Body of pancreas (tissue), 4 donors: ENCODE measurements around the gene CNDP2. TPM values are rescaled to one million over a fixed set of nuclear protein-coding genes. Genes with fewer than 3 reads are reported as not detected.

Source experiments
- ATAC-seq: fragments of 150-250 bp; one replicate; pipeline ENCODE4 v1.9.1; 2016
- DNase-seq, 4 donors: peaks; one replicate each; pipeline ENCODE4 v3.0.0-alpha.2; 2019
- H3K27ac ChIP-seq, 4 donors: fragments of 200-600 bp; sonication (generic); 1 replicate in 3 of 4; 2 replicates in 1 of 4; pipeline versions ENCODE4 v1.5.1 to v1.6.1; 2016 to 2019; ENCODE audit warnings: mild to moderate bottlenecking in 1 of 4, mixed read lengths in 1 of 4, moderate library complexity in 1 of 4
- H3K27me3 ChIP-seq, 2 donors: fragments of 200-600 bp; sonication (generic); one replicate each; pipeline ENCODE4 v1.6.0; 2016; ENCODE audit warnings: mild to moderate bottlenecking in 1 of 2
- H3K36me3 ChIP-seq, 2 donors: fragments of 200-600 bp; sonication (generic); replicated peaks in 1 of 2; 2 replicates each; pipeline ENCODE4 v1.5.1; 2016; ENCODE audit warnings: low read depth in 2 of 2; ENCODE audit not compliant: insufficient read depth in 1 of 2
- H3K4me1 ChIP-seq: fragments of 200-600 bp; sonication (generic); one replicate; pipeline ENCODE4 v1.6.0; 2016
- H3K4me3 ChIP-seq, 2 donors: fragments of 200-600 bp; sonication (generic); 1 replicate in 1 of 2; 2 replicates in 1 of 2; pipeline ENCODE4 v1.5.1; 2016 to 2019
- H3K9me3 ChIP-seq, 3 donors: fragments of 200-600 bp; sonication (generic); 1 replicate in 2 of 3; 2 replicates in 1 of 3; pipeline ENCODE4 v1.5.1; 2016
- CTCF ChIP-seq, 7 experiments: fragments of 450-650 bp in 4 of 7; fragments of 200-600 bp in 3 of 7; sonication (generic) in 3 of 7; IDR thresholded peaks; one replicate each; pipeline ENCODE4 v1.5.1; 2016 to 2019; ENCODE audit warnings: antibody characterized with exemption in 7 of 7
- POLR2A ChIP-seq, 3 donors: fragments of 450-650 bp; IDR thresholded peaks; one replicate each; pipeline ENCODE4 v1.6.1; 2016; ENCODE audit warnings: antibody characterized with exemption in 3 of 3, mild to moderate bottlenecking in 2 of 3
- WGBS, 2 donors: methylation state at CpG; one replicate each; pipeline ENCODE4 v1.1.5; 2017; 5-methylcytosine and 5-hydroxymethylcytosine counted together
- intact Hi-C: fragments of 100-400 bp; cut with DNase I; formaldehyde crosslinking; loops from one replicate; pipeline ENCODE4 v1.15.1; 2023
- total RNA-seq, 2 donors: library from RNA; depleted of rRNA; stranded (reverse); fragments of >200 nt; gene quantifications; one replicate each; pipeline ENCODE4 v1.1.0, GENCODE V29; 2016

Gene CNDP2
- total RNA-seq, 2 donors from 2014 or later: 83.0 to 145 TPM

- DNase-seq: no peak
- WGBS, 2 donors: 85 to 88% methylated on average over 9 to 15 of the region's 15 CpGs
- no peaks in the 10 kb centered on the region for H3K4me1 ChIP-seq
- no peaks in the 10 kb centered on the region for H3K36me3 ChIP-seq
- intact Hi-C loops: no loop called here
- H3K27ac ChIP-seq: no peak overlapping the region
- H3K4me3 ChIP-seq: no peak overlapping the region
- no peak for ATAC-seq
- no peaks in the 10 kb centered on the region for H3K9me3 ChIP-seq
- TF ChIP-seq CTCF (IDR thresholded peaks at IDR 0.05) (no peak), POLR2A (IDR thresholded peaks at IDR 0.05) (no peak)
- no peaks in the 10 kb centered on the region for H3K27me3 ChIP-seq
These were observed 9.9 kb upstream of the CNDP2 start for GRCh38 chr18:74486119-74486849.

DNA sequence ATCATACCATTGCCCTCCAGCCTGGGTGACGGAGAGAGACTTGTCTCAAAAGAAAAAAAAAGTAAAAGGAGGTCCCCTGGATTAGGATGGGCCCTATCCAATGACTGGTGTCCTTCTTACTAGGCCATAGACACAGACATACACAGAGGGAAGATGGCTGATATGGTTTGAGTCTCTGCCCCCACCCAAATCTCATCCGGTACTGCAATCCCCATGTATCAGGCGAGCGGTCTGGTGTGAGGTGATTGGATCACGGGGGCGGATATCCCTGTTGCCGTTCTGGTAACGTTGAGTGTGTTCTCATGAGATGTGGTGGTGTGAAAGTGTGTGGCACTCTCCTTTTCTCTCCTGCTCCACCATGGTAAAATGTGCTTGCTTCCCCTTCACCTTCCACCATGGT, 7.8 kb upstream of the CNDP2 start:
- no peaks in the 10 kb centered on the region for H3K9me3 ChIP-seq
- H3K27ac ChIP-seq: no peak overlapping the region
- H3K4me1 ChIP-seq: no peaks in the 10 kb centered on the region
- H3K27me3 ChIP-seq: no peaks in the 10 kb centered on the region
- DNase-seq (no peak), ATAC-seq (no peak)
- intact Hi-C loops: no loop called here
- no peak for TF ChIP-seq POLR2A (IDR thresholded peaks at IDR 0.05)
- no peak for TF ChIP-seq CTCF (IDR thresholded peaks at IDR 0.05)
- no peaks in the 10 kb centered on the region for H3K36me3 ChIP-seq
- H3K4me3 ChIP-seq: no peak overlapping the region
- 96 to 97% methylated on average over 8 of the region's 8 CpGs for WGBS, 2 donors

- Histone ChIP-seq H3K36me3 (no peaks in the 10 kb centered on the region), H3K4me1 (no peaks in the 10 kb centered on the region), H3K27me3 (no peaks in the 10 kb centered on the region), H3K4me3 (no peak overlapping the region), H3K27ac (no peak overlapping the region), H3K9me3 (no peaks in the 10 kb centered on the region)
- WGBS, 2 donors: 70 to 87% methylated on average over 8 of the region's 8 CpGs
- intact Hi-C loops: no loop called here
- ATAC-seq (no peak), DNase-seq (no peak)
- TF ChIP-seq POLR2A (IDR thresholded peaks at IDR 0.05): no peak
- no peak for TF ChIP-seq CTCF (IDR thresholded peaks at IDR 0.05)
These were observed 7.3 kb upstream of the CNDP2 start for GRCh38 chr18:74488864-74489263.

GRCh38 chr18:74489676-74490075, 6.5 kb upstream of the CNDP2 start:
- Histone ChIP-seq H3K27ac (no peak overlapping the region), H3K36me3 (no peaks in the 10 kb centered on the region), H3K9me3 (no peaks in the 10 kb centered on the region), H3K4me1 (no peaks in the 10 kb centered on the region), H3K4me3 (no peak overlapping the region), H3K27me3 (no peaks in the 10 kb centered on the region)
- 51 to 52% methylated on average over 7 of the region's 7 CpGs for WGBS, 2 donors
- TF ChIP-seq CTCF (IDR thresholded peaks at IDR 0.05): no peak
- ATAC-seq: no peak
- intact Hi-C loops: no loop called here
- DNase-seq: no peak

GRCh38 chr18:74492259-74492658, 3.9 kb upstream of the CNDP2 start:
- H3K4me1 ChIP-seq: peaks cover 5% of the 10 kb centered on the region
- H3K27ac ChIP-seq: no peak overlapping the region
- H3K27me3 ChIP-seq: no peaks in the 10 kb centered on the region
- H3K4me3 ChIP-seq: no peak overlapping the region
- intact Hi-C loops: no loop called here
- TF ChIP-seq POLR2A (IDR thresholded peaks at IDR 0.05): no peak
- TF ChIP-seq CTCF (IDR thresholded peaks at IDR 0.05): no peak
- H3K36me3 ChIP-seq: no peaks in the 10 kb centered on the region
- DNase-seq (no peak), ATAC-seq (no peak)
- 59 to 90% methylated on average over 3 of the region's 3 CpGs for WGBS, 2 donors
- H3K9me3 ChIP-seq: no peaks in the 10 kb centered on the region
